Fibroblast of lung (primary cell): ENCODE data around the gene EXOC2.

Source experiments
- CTCF ChIP-seq, 2 donors: IDR thresholded peaks in 1 of 2; conservative IDR thresholded peaks in 1 of 2; 1 replicate in 1 of 2; 2 replicates in 1 of 2; pipeline ENCODE4 v1.5.1; 2011 to 2012; ENCODE audit warnings: low read length in 2 of 2, control low read depth in 1 of 2, inconsistent platforms in 1 of 2, low read depth in 1 of 2, mild to moderate bottlenecking in 1 of 2
- EZH2 ChIP-seq: IDR thresholded peaks from 2 replicates; pipeline ENCODE4 v1.5.1; 2012; ENCODE audit warnings: low read length, control low read depth, mild to moderate bottlenecking; ENCODE audit errors: missing control alignments

- TF ChIP-seq CTCF (conservative IDR thresholded peaks at IDR 0.05 in 1 of 2, IDR thresholded peaks at IDR 0.05 in 1 of 2; ENCODE audit: low read depth in 1 of 2, low read length in 2 of 2) = no peak
- TF ChIP-seq EZH2 = no peak
These were observed 6.4 kb upstream of the EXOC2 start for GRCh38 chr6:699319-699718.
